Activated T-helper 9 cell treated with anti-CD3 and anti-CD28 coated beads, Interleukin-2, amount 50 U/mL, for 16 hours (primary cell): ENCODE results near the gene ATP10A.
"Not testable (repeated sequence)": the region's sequence is repeated elsewhere in the genome, so short reads cannot be mapped to it uniquely, and the experiment has no call there.

Source experiments
- DNase-seq: peaks from one replicate; pipeline ENCODE4 v3.0.0-alpha.2; 2020; ENCODE audit warnings: low read depth

Gene ATP10A

GRCh38 chr15:25641762-25642161 is 221.4 kb downstream of the ATP10A start:
- DNase-seq, result no peak

GRCh38 chr15:25641361-25641760 is 221.8 kb downstream of the ATP10A start:
- no peak for DNase-seq

GRCh38 chr15:25640959-25641358 is 222.2 kb downstream of the ATP10A start:
- DNase-seq, result not testable (repeated sequence)

- DNase-seq, result no peak
Measured at GRCh38 chr15:25640381-25640780, 222.7 kb downstream of the ATP10A start.

GRCh38 chr15:25636486-25636885 is 226.6 kb downstream of the ATP10A start:
- not testable (repeated sequence) for DNase-seq

- no peak for DNase-seq
Measured at GRCh38 chr15:25635191-25635590, 227.9 kb downstream of the ATP10A start.

GRCh38 chr15:25633862-25634261 is 229.3 kb downstream of the ATP10A start:
- no peak for DNase-seq

- no peak for DNase-seq
Measured at GRCh38 chr15:25631971-25632370, 231.2 kb downstream of the ATP10A start.
